ENCODE measurements around the gene NUDT4.
A peak's percentile ranks its signal among the peaks of the same experiment; 100 is the strongest.
"Not testable (repeated sequence)": the region's sequence is repeated elsewhere in the genome, so short reads cannot be mapped to it uniquely, and the experiment has no call there.

NUDT4 gene

DNA sequence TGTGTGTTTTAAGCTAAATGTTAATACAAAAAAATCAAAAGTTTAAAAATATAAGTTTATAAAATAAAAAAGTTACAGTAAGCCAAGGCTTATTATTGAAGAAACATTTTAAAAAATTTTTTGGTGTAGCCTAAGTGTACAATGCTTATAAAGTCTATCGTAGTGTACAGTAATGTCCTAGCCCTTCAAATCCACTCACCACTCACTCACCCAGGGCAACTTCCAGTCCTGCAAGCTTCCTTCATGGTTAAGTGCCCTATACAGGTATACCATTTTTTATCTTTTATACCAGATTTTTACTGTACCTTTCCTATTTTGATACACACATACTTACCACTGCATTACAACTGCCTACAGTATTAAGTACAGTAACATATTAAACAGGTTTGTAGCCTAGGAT, 52.1 kb downstream of the NUDT4 start:
- DNase-seq, result no peak

- DNase-seq, result no peak
Measured at GRCh38 chr12:93430280-93430679, 52.6 kb downstream of the NUDT4 start.

GRCh38 chr12:93432031-93432430, 54.3 kb downstream of the NUDT4 start:
- DNase-seq, result not testable (repeated sequence)

GRCh38 chr12:93434256-93434865, 56.6 kb downstream of the NUDT4 start:
- DNase-seq, result no peak

- DNase-seq, result no peak
Measured at GRCh38 chr12:93438266-93439050, 60.7 kb downstream of the NUDT4 start.

GRCh38 chr12:93440043-93440835, 62.5 kb downstream of the NUDT4 start:
- DNase-seq, result no peak

GRCh38 chr12:93441081-93441616, 63.4 kb downstream of the NUDT4 start:
- DNase-seq, result peak; percentile 25

DNA sequence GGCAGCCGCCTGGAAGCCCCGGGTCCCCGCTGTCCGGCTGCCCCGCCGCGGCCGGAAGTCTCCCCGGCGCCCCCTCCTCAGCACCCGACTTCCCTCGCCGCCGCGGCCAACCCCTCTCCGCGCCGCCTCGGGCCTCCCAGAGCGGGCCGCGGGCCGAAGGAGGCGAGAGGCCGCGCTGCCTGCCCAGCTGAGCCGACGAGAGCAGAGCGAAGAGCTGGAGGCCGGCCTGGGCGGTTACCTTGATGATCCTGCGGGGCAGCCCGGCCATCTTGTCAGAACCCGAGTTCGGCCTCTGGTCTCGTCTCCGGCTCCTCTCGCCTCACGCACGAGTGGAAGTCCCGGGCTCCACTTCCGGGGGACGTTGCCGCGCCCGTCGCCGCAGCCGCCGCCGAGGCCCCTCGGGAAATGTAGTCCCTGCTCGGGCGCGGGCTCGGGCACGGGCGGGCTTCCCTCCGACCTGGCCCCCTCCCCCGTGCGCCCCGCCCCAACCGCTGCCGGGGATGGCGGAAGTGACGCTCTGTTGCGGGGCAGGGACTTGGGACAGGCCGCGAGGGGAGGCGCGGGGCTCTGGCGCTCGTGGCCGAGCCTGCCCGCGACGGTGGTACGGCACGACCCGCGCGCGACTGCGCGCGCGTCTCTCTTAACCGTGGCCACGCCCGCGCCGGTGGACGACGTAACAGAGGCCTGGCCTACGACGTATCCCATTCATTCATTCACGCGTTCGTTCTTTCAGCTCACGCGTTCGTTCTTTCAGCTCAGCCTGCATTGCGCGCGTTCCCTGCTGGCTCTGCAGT, 64.1 kb downstream of the NUDT4 start, which contains the start of gene UBE2N:
TSS of gene UBE2N (minus strand) at position 331 of the 794 bp plus-strand sequence. CDS start at position 268, 63 bp downstream.
- DNase-seq, result peak; percentile 93

DNA sequence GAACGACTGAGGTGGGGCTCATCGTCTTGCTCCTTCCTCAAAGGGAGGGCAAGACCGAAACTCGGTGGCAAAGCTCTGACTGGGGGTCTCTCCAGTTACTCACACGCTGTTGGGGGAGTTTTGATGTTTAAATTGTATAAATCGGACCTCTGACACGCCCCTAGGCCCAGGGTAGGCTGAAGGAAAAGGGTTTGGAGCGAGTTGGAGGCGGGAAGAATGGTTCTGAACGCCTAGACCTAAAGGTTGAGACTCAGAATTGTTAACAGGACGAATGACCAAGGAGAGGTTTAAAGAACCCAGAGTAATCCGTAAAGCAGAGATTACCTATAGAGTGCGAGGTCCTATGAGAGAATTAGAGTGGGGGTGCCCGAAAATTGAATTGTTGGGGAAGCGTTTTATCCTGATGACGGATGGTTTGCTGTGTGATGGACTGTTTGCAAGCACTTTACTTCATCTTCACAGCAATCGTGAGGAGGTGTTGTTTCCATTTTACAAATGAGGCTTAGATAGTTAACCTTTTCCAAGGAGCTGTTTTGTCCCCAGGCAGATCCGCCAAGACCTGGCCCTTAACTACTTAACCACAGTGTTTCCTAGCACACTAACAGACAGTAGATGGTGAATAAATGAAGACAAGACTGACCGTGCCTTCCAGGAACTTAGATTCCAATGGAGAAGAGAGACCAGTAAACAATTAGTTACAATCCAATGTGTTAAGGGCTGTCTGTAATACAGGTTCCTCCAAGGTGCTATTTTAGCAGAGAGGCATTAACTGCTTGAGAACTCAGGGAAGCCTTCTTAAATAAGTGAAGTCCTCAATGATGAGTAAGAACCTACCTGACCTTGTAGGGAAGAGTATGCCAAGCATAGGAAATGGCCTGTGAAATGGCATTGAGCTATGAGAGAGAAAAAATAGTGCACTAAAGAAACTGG, 65.0 kb downstream of the NUDT4 start:
- no peak for DNase-seq

DNA sequence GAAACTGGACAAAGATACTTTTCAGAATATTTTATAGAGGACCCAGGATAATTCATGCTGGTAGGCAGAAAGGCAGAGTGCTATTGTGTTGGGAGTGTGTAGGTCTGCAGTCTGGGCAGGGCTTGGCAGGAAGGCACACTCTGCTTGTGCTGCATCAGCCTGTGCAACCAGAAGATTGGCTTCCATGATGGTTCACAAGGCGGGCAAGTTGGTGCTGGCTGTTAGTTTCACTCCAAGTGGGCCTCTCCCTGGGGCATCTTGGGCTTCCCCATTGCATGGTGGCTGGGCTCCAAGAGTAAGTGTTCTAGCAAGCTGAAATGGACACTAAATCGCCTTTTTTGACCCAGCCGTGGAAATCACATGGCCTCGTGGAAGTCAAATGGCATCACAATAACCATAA, 65.9 kb downstream of the NUDT4 start:
- DNase-seq, result no peak

DNA sequence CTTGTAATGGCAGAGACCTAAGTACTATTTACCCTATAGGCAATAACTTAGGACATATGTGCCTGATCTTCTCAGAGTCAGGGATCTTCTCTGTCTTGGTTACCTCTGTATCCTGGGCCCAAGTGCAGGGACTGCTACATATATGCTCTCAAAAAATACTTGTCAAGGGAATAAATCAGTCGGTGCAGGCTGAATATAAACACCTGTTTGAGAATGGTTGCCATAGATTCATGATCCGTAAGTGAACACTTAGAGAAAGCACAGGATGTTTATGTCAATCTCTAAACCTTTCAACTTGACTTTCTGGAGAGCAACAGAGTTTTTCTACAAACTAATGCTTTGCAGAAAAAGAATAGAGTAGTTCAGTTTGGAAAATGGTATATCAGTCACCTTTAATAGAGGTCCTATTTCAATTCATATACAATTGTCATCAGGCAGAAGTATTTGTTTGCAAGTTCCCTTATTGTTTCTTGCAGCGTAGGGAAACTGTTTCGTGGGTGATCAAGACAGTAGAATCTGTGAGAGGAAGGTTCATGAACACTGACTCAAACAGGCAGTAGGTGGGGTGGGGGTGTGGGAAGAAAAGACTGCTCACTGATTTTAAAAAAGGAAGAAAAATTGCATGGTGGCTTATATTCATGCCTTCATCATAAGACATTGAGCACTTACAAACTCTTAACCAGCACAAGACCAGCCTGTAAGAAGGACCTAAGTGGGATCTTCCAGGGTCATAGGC, 70.0 kb downstream of the NUDT4 start:
- no peak for DNase-seq

DNA sequence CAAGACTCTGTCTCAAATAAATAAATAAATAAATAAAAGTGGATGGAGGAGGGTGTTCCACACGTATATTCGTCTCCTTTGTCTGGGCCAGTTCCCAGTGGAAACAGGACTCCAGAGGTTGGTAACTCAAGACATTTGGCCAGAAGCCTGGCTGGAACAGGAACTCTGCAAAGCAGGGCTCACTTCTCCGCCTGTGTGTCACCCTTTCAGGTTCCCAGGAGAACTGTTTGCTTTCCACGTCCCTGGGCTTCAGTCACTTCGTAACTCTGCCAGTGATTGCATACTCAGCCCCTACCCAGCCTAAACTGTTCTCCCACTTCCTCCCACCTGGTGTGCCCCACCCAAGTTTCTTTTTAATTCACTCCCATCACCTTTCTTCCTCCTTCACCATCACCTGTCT, 71.1 kb downstream of the NUDT4 start:
- no peak for DNase-seq

GRCh38 chr12:93449277-93449676, 71.6 kb downstream of the NUDT4 start:
- DNase-seq, result no peak

DNA sequence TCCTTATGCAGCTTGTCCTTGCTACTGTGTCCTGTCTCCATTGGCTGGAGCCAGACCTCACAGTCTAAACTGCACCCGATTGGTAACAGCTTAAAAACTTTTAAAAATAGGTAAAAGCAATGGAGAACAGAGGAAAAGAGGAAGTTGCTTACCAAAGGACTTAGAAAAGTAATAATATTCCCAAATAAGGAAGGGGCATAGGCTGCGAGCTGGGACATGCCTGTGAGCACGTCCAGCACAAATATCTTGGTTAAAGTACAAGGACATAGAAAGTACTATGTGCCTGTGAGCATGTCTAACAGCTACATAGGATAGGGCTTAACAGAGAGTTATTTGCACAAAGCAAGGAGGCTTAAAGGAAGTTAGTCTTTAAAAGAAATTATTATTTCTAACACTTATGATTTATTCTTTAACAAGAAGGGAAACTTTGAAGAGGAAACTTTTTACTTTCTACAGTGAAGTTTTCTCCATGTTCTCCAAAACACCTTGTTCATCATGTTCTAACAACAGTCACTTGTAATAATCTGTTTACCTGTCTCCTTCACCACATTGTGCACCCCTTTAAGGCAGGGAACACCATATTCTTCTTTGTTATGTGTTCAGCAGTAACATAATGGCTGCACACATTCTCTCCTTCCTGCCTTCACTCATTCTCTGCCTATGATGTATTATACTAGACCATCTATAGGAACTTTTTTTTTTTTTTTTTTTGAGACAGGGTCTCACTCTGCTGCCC, 73.9 kb downstream of the NUDT4 start:
- no peak for DNase-seq

- no peak for DNase-seq
Measured at GRCh38 chr12:93453633-93454032, 75.9 kb downstream of the NUDT4 start.

GRCh38 chr12:93456077-93456476, 78.4 kb downstream of the NUDT4 start:
- DNase-seq, result no peak
